Activated CD4-positive, alpha-beta T cell treated with anti-CD3 and anti-CD28 coated beads for 36 hours (primary cell): ENCODE results near the gene PTPRR. TPM values are rescaled to one million over a fixed set of nuclear protein-coding genes. Genes with fewer than 3 reads are reported as not detected.

Source experiments
- ATAC-seq: fragments of 200-7000 bp; cut with Tn5 transposase; one replicate; pipeline ENCODE4 v1.10.0; 2021; ENCODE audit warnings: mild to moderate bottlenecking, moderate library complexity
- CTCF ChIA-PET: fragments of 350-600 bp; sonication (Branson Sonifier 250); formaldehyde crosslinking; loops from one replicate; lab custom pipeline; 2021; ENCODE audit warnings: antibody characterized with exemption; lab: Charles Lee
- POLR2A ChIA-PET: fragments of 350-600 bp; sonication (Branson Sonifier 250); formaldehyde crosslinking; loops from one replicate; lab custom pipeline; 2021; ENCODE audit warnings: antibody characterized with exemption, inconsistent platforms; lab: Charles Lee
- DNase-seq: peaks from one replicate; pipeline ENCODE4 v3.0.0-alpha.2; 2020
- H3K27ac Mint-ChIP-seq: one replicate; pipeline ENCODE4 v1.8.0; 2021; ENCODE audit warnings: mixed read lengths
- H3K27me3 Mint-ChIP-seq: one replicate; pipeline ENCODE4 v1.8.0; 2021; ENCODE audit warnings: mixed read lengths
- H3K36me3 Mint-ChIP-seq: one replicate; pipeline ENCODE4 v1.8.0; 2021; ENCODE audit warnings: low read depth, mixed read lengths
- H3K4me1 Mint-ChIP-seq: one replicate; pipeline ENCODE4 v1.8.0; 2021; ENCODE audit warnings: mixed read lengths
- H3K4me3 Mint-ChIP-seq: one replicate; pipeline ENCODE4 v1.8.0; 2021; ENCODE audit warnings: mild to moderate bottlenecking, moderate library complexity, mixed read lengths
- H3K9me3 Mint-ChIP-seq: one replicate; pipeline ENCODE4 v1.8.0; 2021; ENCODE audit warnings: low read depth, mixed read lengths
- intact Hi-C, 2 experiments: fragments of 100-400 bp; cut with DNase I in 1 of 2; cut with micrococcal nuclease in 1 of 2; formaldehyde crosslinking; loops; one replicate each; pipeline versions ENCODE4 v1.14.2 to v1.15.1; 2022 to 2024; cut with DNase I, micrococcal nuclease
- total RNA-seq, 2 experiments: library from RNA; stranded (reverse); gene quantifications; one replicate each; pipeline ENCODE4 v1.2.3, GENCODE V29; 2021

The PTPRR gene, protein sequence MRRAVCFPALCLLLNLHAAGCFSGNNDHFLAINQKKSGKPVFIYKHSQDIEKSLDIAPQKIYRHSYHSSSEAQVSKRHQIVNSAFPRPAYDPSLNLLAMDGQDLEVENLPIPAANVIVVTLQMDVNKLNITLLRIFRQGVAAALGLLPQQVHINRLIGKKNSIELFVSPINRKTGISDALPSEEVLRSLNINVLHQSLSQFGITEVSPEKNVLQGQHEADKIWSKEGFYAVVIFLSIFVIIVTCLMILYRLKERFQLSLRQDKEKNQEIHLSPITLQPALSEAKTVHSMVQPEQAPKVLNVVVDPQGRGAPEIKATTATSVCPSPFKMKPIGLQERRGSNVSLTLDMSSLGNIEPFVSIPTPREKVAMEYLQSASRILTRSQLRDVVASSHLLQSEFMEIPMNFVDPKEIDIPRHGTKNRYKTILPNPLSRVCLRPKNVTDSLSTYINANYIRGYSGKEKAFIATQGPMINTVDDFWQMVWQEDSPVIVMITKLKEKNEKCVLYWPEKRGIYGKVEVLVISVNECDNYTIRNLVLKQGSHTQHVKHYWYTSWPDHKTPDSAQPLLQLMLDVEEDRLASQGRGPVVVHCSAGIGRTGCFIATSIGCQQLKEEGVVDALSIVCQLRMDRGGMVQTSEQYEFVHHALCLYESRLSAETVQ
- not detected for total RNA-seq

DNA sequence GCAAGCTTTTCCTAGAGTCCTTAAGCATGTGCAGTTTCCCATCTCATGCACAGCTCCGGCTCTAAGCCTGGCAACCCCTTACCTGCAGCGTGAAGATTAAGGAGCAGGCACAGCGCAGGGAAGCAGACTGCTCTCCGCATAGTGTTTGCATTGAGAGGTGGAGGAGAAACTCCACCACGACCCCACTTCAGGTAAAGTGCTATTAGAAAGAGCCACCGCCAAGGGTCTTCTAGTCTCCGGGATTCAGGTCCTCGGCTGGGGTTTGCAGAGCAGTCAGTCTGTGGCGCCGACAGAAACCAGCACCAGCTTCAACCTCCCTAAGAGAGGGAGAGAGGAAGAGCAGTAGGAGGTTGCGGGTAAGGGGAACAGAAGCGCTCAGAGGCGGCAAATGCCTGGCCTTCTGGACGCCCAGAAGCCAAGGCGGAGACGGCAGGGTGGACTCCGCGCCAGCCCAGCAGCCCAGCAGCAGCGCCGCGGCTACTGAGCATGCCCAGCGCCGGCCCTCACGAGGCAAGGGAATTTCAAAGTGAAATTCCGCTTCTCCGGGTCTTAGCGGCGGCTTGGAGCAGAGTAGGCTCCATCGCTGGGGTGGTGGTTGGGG is at the start of gene PTPRR:
Gene PTPRR, minus strand, starts transcription at position 488 of the 601 bp plus-strand sequence. Its CDS starts 348 bp downstream, at position 140.
- Mint-ChIP-seq H3K27me3 (peaks cover 12% of the 10 kb centered on the region), H3K9me3 (no peaks in the 10 kb centered on the region), H3K36me3 (no peaks in the 10 kb centered on the region), H3K4me3 (no peak within 1 kb of the TSS), H3K4me1 (no peaks in the 10 kb centered on the region), H3K27ac (no peak within 1 kb of the TSS)
- ATAC-seq: no peak
- ChIA-PET POLR2A (no interaction called here), CTCF (no interaction called here)
- intact Hi-C loops: no loop called here
- no peak for DNase-seq

DNA sequence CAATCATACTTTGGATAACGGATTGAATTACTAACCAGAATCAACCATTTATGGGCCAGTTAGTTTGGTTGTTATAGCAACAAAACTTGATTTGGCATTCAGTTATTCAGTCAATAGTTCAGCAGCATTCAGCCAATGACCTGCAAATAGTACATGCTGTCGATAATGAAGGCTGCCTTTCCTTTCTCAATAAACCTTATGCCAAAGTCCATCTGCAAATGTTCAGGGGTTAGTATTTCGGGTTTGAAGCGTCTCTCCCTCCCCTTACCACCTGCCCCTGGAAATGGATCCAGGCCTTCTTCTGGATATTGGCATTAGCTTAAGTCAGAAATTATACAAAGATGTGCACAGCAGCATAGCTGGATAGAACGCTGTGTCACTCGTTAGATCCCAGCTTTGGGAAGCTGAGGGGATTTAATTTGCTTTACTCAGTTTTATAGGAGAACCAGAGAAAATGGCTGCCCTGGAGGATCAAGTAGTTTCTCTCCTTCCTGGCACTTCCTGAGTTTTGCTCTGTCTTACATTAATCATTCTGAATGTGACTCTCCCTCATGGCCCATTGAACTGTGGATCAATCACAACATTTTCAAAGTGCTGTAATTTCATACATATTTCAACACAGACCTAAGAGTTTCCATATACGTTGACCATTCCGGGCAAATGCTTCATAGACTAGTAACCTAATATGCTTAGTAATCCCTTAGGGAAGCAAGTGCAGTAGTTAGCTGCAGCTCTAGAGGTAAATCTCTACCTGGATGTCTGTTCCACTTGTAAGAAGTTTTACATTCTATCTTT is 46.7 kb upstream of the PTPRR start:
- H3K4me1 Mint-ChIP-seq: no peaks in the 10 kb centered on the region
- H3K27me3 Mint-ChIP-seq: no peaks in the 10 kb centered on the region
- no peak overlapping the region for H3K27ac Mint-ChIP-seq
- H3K9me3 Mint-ChIP-seq: peaks cover 2% of the 10 kb centered on the region
- H3K36me3 Mint-ChIP-seq: no peaks in the 10 kb centered on the region
- ChIA-PET POLR2A (no interaction called here), CTCF (interaction anchor here (0.7 kb wide), 1 partner anchor 1480 kb away, joined by 3 read pairs; no protein-coding TSS in a partner anchor)
- H3K4me3 Mint-ChIP-seq: no peak overlapping the region
- intact Hi-C loops: no loop called here
- DNase-seq: no peak
- ATAC-seq: no peak

DNA sequence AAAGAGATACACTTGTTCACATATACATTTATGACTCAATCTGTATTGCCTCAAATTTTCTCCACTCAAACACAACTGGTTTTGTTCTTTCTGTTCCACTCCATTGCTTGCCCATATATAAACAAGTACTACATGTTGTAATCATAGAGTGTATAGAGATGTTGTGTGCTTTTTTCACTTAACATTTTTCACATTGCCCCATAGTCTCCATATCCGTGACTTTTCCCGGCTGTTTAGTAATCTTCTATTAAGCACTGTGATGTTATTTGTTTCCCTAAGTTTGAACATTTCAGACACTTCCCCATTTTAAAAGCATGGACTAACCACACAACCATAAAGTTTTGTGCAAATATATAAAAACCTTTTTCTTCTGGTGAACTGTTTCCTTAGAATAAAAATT is 45.5 kb upstream of the PTPRR start:
- H3K4me1 Mint-ChIP-seq: no peaks in the 10 kb centered on the region
- no peaks in the 10 kb centered on the region for H3K27me3 Mint-ChIP-seq
- DNase-seq (no peak), ATAC-seq (no peak)
- ChIA-PET POLR2A (no interaction called here), CTCF (no interaction called here)
- intact Hi-C loops: no loop called here
- H3K36me3 Mint-ChIP-seq: no peaks in the 10 kb centered on the region
- no peak overlapping the region for H3K27ac Mint-ChIP-seq
- H3K4me3 Mint-ChIP-seq: no peak overlapping the region
- peaks cover 2% of the 10 kb centered on the region for H3K9me3 Mint-ChIP-seq

DNA sequence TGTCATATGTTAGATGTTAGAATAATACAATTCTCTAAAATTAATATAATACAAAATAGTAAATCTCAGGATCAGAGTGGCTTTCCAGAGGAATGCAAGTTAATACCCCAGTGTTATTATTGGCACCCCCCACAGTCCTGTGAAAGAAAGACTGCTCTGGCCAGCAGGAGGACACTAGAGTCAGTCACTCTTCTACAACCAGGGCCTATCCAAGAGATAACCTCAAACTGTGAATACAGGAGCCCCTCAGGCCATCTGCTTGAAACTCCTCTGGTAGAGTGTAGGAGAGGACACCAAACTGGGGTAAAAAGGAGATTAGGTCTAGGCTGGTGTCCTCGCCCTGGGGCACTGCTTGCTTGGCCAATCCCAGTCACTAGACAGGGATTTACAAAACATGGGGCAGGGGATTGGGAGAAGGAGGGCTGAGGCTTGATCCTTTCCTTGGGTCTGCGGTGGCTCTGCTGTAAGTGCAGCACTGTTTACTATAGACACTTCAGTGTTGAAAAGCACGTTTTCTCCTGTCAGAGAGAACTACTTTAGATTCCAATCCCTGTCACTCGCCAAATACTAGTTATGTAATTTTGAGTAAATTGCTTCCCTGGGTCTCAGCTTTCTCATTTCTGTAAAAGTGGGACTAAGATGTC is 44.5 kb upstream of the PTPRR start:
- ATAC-seq: no peak
- Mint-ChIP-seq H3K9me3 (peaks cover under 1% of the 10 kb centered on the region), H3K27me3 (no peaks in the 10 kb centered on the region), H3K4me1 (no peaks in the 10 kb centered on the region), H3K27ac (no peak overlapping the region), H3K36me3 (no peaks in the 10 kb centered on the region), H3K4me3 (no peak overlapping the region)
- CTCF ChIA-PET: no interaction called here
- DNase-seq: no peak
- POLR2A ChIA-PET: no interaction called here
- intact Hi-C loops: no loop called here

GRCh38 chr12:70963081-70963660 is 42.6 kb upstream of the PTPRR start:
- H3K27me3 Mint-ChIP-seq: no peaks in the 10 kb centered on the region
- DNase-seq (no peak), ATAC-seq (no peak)
- intact Hi-C loops: no loop called here
- ChIA-PET POLR2A (no interaction called here), CTCF (interaction anchor here (1.0 kb wide), 1 partner anchor 650 kb away, joined by 3 read pairs; no protein-coding TSS in a partner anchor)
- H3K4me3 Mint-ChIP-seq: no peak overlapping the region
- no peak overlapping the region for H3K27ac Mint-ChIP-seq
- H3K9me3 Mint-ChIP-seq: no peaks in the 10 kb centered on the region
- H3K4me1 Mint-ChIP-seq: no peaks in the 10 kb centered on the region
- H3K36me3 Mint-ChIP-seq: no peaks in the 10 kb centered on the region

DNA sequence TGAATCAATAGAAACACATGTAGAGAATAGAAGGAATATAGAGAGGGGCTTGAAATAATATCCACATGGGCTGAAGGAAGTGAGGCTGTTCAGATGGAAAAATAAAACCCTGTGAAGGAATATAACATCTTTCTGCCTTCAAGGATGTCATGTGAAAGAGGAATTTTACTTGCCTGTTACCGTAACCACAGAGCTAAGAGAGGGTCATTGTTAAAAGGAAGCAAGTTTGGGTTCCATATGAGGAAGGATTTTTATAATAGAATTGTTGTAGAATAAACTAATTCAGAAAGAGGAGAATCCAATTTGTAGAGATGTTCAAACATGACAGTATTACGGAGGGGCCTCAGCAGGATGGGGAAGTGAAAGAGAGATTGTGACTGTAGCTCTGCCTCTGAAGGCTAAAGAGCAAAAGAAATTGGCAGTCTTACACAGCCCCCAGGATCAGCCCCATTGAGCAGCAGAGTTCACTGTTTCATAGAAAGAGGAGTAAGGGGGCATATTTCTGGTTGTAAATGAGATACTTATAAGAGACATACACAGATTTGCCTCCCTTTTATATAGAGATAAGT is 41.8 kb upstream of the PTPRR start:
- Mint-ChIP-seq H3K4me1 (no peaks in the 10 kb centered on the region), H3K9me3 (no peaks in the 10 kb centered on the region), H3K27ac (no peak overlapping the region), H3K36me3 (no peaks in the 10 kb centered on the region), H3K4me3 (no peak overlapping the region), H3K27me3 (no peaks in the 10 kb centered on the region)
- ATAC-seq (no peak), DNase-seq (no peak)
- ChIA-PET POLR2A (no interaction called here), CTCF (no interaction called here)
- intact Hi-C loops: no loop called here

- POLR2A ChIA-PET: no interaction called here
- DNase-seq: no peak
- Mint-ChIP-seq H3K4me3 (no peak overlapping the region), H3K27me3 (no peaks in the 10 kb centered on the region), H3K36me3 (no peaks in the 10 kb centered on the region), H3K4me1 (no peaks in the 10 kb centered on the region), H3K27ac (no peak overlapping the region), H3K9me3 (no peaks in the 10 kb centered on the region)
- CTCF ChIA-PET: no interaction called here
- no peak for ATAC-seq
- intact Hi-C loops: no loop called here
Measured at GRCh38 chr12:70960484-70960883, 39.9 kb upstream of the PTPRR start.

DNA sequence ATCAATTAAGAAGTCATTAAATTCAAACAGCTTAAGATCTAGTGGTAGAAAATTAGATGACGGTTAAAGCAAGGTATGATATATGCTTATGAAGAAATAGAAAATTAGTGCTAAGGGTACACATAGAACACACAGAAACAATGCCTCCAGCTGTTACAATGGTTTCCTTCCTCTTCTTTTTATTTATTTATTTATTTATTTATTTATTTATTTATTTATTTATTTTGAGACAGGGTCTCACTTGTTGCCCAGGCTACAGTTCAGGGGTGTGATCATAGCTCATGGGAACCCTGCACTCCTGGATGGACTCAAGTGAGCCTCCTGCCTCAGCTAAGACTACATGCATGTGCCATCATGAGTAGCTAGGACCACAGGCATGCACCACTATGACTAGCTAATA is 34.9 kb upstream of the PTPRR start:
- DNase-seq (no peak), ATAC-seq (no peak)
- intact Hi-C loops: no loop called here
- H3K36me3 Mint-ChIP-seq: no peaks in the 10 kb centered on the region
- H3K9me3 Mint-ChIP-seq: no peaks in the 10 kb centered on the region
- POLR2A ChIA-PET: no interaction called here
- CTCF ChIA-PET: no interaction called here
- H3K27me3 Mint-ChIP-seq: no peaks in the 10 kb centered on the region
- no peaks in the 10 kb centered on the region for H3K4me1 Mint-ChIP-seq
- H3K4me3 Mint-ChIP-seq: no peak overlapping the region
- H3K27ac Mint-ChIP-seq: no peak overlapping the region

DNA sequence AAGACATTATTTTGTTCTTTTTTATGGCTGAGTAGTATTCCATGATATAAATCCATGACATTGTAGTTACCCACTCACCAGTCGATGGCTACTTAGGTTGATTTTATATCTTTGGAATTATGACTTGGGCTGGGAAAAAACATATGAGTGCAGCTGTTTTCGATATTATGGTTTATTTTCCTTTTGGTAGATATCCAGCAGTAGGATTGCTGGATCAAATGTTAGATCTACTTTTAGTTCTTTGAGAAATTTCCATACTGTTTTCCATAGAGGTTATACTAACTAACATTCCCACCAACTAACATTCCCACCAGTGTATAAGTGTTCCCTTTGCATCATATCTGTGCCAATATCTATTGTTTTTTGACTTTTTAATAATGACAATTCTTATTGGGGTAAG is 29.9 kb upstream of the PTPRR start:
- H3K4me3 Mint-ChIP-seq: no peak overlapping the region
- H3K27ac Mint-ChIP-seq: no peak overlapping the region
- intact Hi-C loops: no loop called here
- ATAC-seq (no peak), DNase-seq (no peak)
- no peaks in the 10 kb centered on the region for H3K4me1 Mint-ChIP-seq
- ChIA-PET CTCF (no interaction called here), POLR2A (no interaction called here)
- no peaks in the 10 kb centered on the region for H3K9me3 Mint-ChIP-seq
- no peaks in the 10 kb centered on the region for H3K36me3 Mint-ChIP-seq
- no peaks in the 10 kb centered on the region for H3K27me3 Mint-ChIP-seq

DNA sequence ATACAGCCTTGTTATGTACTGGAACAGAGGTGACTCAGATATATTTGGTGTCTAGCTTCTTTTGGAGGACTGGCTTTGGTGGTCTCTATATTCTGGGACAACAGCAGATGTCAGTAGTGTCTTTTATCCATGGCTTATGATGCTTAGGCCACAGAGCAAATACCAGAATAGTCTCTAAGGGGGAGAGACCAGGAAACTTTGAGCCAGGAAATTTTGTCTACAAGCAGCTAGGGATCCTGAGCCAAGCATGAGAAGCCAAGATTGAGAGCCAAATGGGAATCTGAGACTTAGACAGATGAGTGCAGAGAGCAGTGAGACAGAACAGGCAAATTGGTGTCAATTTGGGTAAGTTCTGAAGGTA is 28.4 kb upstream of the PTPRR start:
- peaks cover 2% of the 10 kb centered on the region for H3K9me3 Mint-ChIP-seq
- H3K4me1 Mint-ChIP-seq: no peaks in the 10 kb centered on the region
- no peaks in the 10 kb centered on the region for H3K36me3 Mint-ChIP-seq
- CTCF ChIA-PET: no interaction called here
- intact Hi-C loops: no loop called here
- POLR2A ChIA-PET: interaction anchor here (0.7 kb wide), 1 partner anchor 19 kb away, joined by 4 read pairs; no protein-coding TSS in a partner anchor
- no peak overlapping the region for H3K27ac Mint-ChIP-seq
- no peak for ATAC-seq
- DNase-seq: no peak
- H3K4me3 Mint-ChIP-seq: no peak overlapping the region
- no peaks in the 10 kb centered on the region for H3K27me3 Mint-ChIP-seq
